GM13977 (cell line): ENCODE results near the gene ETS1.

ENCODE experiments used
- DNase-seq: peaks from one replicate; pipeline ENCODE4 v3.0.0; 2012; ENCODE audit warnings: low spot score
- in situ Hi-C: fragments of 300-500 bp; cut with MboI; formaldehyde crosslinking; loops from one replicate; pipeline ENCODE4 v1.12.0; 2022; ENCODE audit warnings: low sequenced_read_pairs, low pct_unique_long_range_greater_than_20kb, mixed read lengths, inconsistent platforms; ENCODE audit not compliant: unreplicated experiment
- TF ChIP-seq, protein P1 (sequence below): IDR thresholded peaks from 2 replicates; pipeline ENCODE4 v1.5.1; 2012; ENCODE audit warnings: mild to moderate bottlenecking, control low read depth; ENCODE audit not compliant: insufficient read depth; ENCODE audit errors: extremely low read depth, missing control alignments

ETS1 gene

DNA sequence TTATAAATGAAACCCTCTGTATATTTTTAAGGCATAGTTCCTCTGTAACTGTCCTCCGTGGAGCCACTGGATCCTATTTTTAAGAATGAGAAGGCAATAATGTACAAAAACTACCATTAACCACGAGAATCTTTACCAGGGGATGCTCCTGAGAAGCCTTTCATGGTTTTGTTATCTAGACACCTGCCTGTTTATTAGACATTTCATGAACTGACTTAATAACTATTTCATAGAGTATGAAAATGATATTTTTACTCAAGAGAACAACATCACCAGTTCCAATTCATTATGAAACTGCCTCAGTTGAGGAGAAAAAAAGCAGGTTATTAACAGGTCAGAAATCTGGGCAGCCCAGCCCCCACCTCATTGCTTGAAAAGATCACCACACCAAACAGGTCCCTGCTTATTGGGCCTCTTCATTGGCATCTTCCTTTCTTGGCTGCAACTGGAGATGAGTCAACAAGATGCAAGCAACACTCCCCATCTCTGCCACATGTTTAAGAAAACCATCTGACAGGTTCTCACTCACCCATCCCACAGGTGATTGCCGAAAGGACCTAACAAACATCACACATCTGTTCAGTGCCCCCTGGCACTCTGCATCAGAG lies 27.8 kb downstream of the ETS1 start:
- in situ Hi-C loops, result no loop called here
- TF ChIP-seq, protein P1, sequence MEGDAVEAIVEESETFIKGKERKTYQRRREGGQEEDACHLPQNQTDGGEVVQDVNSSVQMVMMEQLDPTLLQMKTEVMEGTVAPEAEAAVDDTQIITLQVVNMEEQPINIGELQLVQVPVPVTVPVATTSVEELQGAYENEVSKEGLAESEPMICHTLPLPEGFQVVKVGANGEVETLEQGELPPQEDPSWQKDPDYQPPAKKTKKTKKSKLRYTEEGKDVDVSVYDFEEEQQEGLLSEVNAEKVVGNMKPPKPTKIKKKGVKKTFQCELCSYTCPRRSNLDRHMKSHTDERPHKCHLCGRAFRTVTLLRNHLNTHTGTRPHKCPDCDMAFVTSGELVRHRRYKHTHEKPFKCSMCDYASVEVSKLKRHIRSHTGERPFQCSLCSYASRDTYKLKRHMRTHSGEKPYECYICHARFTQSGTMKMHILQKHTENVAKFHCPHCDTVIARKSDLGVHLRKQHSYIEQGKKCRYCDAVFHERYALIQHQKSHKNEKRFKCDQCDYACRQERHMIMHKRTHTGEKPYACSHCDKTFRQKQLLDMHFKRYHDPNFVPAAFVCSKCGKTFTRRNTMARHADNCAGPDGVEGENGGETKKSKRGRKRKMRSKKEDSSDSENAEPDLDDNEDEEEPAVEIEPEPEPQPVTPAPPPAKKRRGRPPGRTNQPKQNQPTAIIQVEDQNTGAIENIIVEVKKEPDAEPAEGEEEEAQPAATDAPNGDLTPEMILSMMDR, result no peak
- no peak for DNase-seq

DNA sequence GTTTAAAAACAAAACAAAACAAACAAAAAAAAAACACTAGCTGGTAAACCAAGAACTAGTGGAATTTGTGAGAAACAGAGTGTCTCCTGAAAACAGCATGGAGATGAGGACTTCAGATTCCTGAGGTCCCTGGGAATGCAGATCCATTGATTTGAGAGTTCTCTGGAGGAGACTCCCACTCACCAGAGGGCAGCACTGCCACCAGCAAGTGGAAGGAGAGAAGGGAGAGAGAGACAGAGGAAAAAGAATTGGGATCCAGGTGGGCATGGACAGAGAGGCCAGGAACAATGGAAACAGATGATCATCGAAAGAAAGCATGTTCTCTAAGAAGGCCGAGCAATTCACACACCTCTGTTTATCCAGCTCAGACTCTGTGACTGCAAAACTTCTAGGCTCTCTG lies 31.8 kb downstream of the ETS1 start:
- in situ Hi-C loops, result no loop called here
- TF ChIP-seq, protein P1, result no peak
- no peak for DNase-seq

DNA sequence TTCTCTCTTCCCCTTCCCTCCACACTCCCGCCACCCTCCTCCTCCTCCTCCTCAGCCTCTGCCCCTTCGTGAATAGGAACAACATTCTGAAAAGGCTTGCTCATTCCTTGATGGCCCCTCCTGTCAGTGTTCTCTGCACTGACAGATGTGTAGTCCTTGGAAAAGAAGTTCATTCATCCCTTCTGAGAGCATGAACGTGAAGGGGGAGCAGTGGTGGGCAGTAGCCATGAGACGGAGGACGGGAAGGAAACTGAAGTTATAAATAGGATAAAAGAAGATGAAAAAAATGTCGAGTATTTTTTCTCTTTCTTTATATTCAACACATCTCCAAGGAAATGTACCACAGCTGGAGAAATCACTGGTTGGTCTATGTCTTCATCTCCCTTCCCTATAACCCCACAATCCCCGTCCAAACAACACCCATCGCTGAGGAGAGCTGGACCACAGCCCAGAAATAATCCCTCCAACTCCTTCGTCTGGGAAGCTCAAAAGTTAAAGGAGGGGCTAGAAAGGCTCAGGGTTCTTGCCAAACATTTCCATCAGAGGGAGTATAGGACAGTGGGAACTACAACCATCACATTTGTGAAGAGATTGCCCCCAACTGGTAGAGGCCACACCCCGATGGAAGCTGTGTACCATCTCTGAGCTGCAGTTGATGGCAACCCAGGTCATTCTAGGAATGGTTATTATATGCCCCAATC lies 33.5 kb downstream of the ETS1 start:
- in situ Hi-C loops, result no loop called here
- DNase-seq, result no peak
- TF ChIP-seq, protein P1, result peak; percentile 30

DNA sequence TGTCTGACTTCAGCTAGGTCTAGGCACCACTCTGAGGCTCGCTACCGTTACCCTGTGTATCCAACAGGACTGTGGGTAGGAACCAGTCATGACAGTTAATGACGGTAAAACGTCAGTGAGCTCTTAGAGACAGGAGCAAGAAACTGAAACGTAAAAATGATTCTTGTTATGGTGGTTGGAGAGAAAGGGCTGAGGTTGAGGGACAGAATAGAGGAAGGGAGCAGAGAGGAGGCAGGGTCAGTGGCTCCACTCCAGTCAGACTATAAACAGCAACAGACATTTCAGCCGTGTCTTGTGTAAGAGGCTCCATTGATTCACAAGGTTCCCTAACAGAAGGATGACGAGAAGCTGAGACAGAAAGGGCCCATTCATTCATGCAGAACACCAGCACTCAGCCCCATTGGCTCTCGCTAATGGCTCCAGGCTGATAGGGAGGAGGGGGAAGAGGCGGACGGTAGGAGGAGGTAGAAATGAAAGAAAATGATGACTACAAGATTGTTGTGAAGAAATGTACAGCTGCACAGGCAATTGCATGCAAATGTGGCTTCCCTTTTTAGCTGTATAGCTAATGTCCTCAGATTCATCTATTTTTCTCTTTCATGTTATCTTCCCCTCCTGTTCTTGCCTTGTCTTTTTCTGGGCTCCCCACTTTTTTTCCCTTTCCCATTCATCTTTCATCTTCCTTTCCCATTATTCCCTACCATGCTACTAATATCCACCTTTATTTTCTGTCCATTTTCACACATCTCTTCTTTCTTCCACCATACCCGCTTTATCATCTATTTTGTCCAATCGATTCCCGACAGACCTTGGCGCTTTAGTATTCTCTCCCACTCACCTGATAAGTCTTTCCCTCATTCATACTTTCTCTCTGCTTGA lies 34.3 kb downstream of the ETS1 start:
- DNase-seq, result peak; percentile 83

DNA sequence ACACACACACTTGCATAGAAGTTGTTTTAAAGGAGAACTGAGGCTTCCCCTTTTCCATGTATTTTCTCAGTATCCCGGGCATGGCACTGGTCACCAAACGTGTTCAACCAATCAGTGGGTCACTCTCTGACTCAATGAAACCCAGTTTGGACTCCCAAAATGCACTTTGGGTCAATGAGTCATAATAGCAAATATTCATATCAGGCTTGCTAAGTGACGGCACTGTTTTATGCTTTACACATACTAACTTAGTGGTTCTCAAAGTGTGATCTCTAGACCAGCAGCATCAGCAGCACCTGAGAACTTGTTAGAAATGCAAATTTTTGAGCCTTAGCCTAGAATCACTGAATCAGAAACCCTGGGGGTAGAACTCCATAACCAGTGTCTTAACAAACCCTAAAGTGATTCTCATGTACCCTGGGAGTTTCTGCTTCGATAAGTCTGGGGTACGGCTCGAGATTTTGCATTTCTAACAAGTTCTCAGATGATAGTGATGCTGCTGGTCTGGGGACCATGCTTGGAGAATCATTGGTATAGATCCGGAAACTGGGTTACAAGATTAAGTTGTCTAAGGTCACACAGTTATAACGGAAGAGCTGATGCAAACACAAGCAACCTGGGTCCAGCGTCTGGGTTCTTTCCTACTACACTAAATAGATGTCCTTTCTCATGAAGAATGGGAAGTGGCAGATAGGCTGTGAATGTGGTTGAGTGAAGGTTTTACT lies 35.6 kb downstream of the ETS1 start:
- DNase-seq, result peak; percentile 71
- TF ChIP-seq, protein P1, result no peak
- in situ Hi-C loops, result no loop called here

More for the DNA sequence above, 34.3 kb downstream of the ETS1 start:
- in situ Hi-C loops, result no loop called here
- TF ChIP-seq, protein P1, result no peak

DNA sequence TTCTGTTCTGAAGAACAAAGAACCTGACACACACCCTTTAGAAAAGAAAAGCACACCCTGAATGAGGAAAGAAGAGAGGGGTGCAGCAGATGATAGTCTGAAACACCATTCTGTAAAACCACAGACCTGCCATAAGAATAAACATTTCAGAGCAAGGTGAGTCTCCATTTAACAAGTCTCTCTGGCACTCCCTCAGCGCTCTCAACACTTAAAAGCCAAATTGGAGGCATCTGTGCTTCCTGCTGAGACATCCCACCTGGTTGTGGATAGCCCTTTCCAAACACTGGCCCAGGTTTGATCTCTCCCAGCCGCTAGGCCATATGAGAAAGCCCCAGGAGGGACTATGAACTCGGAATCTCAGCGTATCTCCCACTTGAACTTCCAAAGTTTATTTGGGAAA lies 36.3 kb downstream of the ETS1 start:
- TF ChIP-seq, protein P1, result no peak
- in situ Hi-C loops, result no loop called here
- no peak for DNase-seq
